Activated CD4-positive, alpha-beta T cell treated with anti-CD3 and anti-CD28 coated beads, Interleukin-2, amount 10 ng/mL, durations not matched to agents 7 days and 5 days (primary cell): Measurements from ENCODE around the gene RAB3A. TPM values are rescaled to one million over a fixed set of nuclear protein-coding genes. Genes with fewer than 3 reads are reported as not detected.

Experiments used
- CTCF ChIA-PET: fragments of 350-600 bp; sonication (Branson Sonifier 250); formaldehyde crosslinking; loops from one replicate; lab custom pipeline; 2021; ENCODE audit warnings: antibody characterized with exemption; lab: Charles Lee
- POLR2A ChIA-PET: fragments of 350-600 bp; sonication (Branson Sonifier 250); formaldehyde crosslinking; loops from one replicate; lab custom pipeline; 2021; ENCODE audit warnings: antibody characterized with exemption; lab: Charles Lee
- DNase-seq: peaks from one replicate; pipeline ENCODE4 v3.0.0-alpha.2; 2020
- H3K27ac Mint-ChIP-seq: one replicate; pipeline ENCODE4 v1.8.0; 2021; ENCODE audit warnings: mild to moderate bottlenecking, moderate library complexity, mixed read lengths
- H3K27me3 Mint-ChIP-seq: one replicate; pipeline ENCODE4 v1.8.0; 2021; ENCODE audit warnings: mixed read lengths
- H3K36me3 Mint-ChIP-seq: one replicate; pipeline ENCODE4 v1.8.0; 2021; ENCODE audit warnings: low read depth, mixed read lengths
- H3K4me1 Mint-ChIP-seq: one replicate; pipeline ENCODE4 v1.8.0; 2021; ENCODE audit warnings: mixed read lengths
- H3K4me3 Mint-ChIP-seq: one replicate; pipeline ENCODE4 v1.8.0; 2021; ENCODE audit warnings: mild to moderate bottlenecking, moderate library complexity, mixed read lengths
- H3K9me3 Mint-ChIP-seq: one replicate; pipeline ENCODE4 v1.8.0; 2021; ENCODE audit warnings: mixed read lengths
- total RNA-seq, 2 experiments: library from RNA; stranded (reverse); gene quantifications; one replicate each; pipeline ENCODE4 v1.2.3, GENCODE V29; 2021

RAB3A gene
- total RNA-seq, 2 experiments from 2014 or later: 4.0 to 5.2 TPM

DNA sequence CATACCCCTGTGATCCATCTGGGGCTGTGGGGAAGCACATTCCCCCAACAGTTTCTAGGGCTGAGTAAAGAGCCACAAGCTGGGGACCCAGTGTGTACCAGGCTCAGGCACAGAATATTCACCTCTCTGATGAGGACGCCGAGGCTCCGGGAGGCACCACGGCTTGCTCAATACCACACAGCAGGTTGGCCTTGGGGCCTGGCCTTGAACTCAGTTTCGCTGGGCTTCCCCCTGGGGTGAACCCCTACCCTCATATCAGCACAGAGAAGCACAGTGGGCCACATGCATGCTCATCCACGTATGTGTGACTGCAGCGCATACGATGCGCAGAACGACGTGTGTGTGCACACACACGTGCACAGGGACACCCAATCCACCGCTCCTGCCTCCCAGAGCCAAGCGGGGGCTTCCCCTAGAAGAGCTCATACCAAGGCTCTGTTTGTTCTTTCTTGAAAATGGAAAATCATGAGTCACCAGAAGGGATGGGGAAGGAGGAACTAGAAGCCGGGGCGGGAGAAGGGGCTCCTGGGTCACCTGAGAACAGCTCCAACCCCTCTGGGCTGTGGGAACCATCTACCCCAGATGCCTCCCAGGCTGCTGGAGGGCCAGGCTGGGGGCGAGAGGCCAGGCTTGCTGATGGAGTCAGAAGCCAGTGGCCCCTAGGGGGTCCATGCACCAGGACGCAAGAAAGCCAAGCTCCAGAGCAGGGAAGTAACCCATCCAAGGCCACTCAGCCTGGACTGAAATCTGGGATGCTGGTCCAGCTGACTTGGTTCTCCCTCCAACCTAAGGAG is 27.3 kb upstream of the RAB3A start:
- H3K27me3 Mint-ChIP-seq: peaks cover 39% of the 10 kb centered on the region
- peaks cover 4% of the 10 kb centered on the region for H3K9me3 Mint-ChIP-seq
- peaks cover 4% of the 10 kb centered on the region for H3K4me1 Mint-ChIP-seq
- DNase-seq: no peak
- POLR2A ChIA-PET: interaction anchor here (0.6 kb wide), 1 partner anchor 26 kb away, joined by 3 read pairs; no protein-coding TSS in a partner anchor
- no peaks in the 10 kb centered on the region for H3K36me3 Mint-ChIP-seq
- CTCF ChIA-PET: interaction anchor here (0.8 kb wide), 1 partner anchor 96 kb away, joined by 3 read pairs; no protein-coding TSS in a partner anchor
- no peak overlapping the region for H3K4me3 Mint-ChIP-seq
- no peak overlapping the region for H3K27ac Mint-ChIP-seq

DNA sequence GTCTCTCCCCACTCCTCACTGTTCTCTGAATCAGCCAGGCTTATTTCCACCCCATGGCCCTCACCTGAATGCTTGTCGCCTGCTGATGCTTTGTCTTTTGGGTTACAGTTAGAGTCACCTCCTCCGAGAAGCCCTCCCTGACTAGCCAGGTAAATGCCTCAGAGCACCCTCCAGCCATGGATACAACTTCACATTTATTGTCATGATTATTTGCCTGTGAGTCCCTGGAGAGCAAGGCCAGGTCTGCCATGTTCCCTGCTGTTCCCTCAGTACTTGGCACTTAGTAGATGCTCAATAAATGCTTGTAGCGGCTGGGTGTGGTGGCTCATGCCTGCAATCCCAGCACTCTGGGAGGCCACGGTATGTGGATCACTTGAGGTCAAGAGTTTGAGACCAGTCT is 26.1 kb upstream of the RAB3A start:
- H3K27me3 Mint-ChIP-seq: peaks cover 48% of the 10 kb centered on the region
- POLR2A ChIA-PET: no interaction called here
- no peaks in the 10 kb centered on the region for H3K36me3 Mint-ChIP-seq
- CTCF ChIA-PET: no interaction called here
- H3K4me3 Mint-ChIP-seq: no peak overlapping the region
- no peak for DNase-seq
- H3K4me1 Mint-ChIP-seq: peaks cover 12% of the 10 kb centered on the region
- peaks cover 4% of the 10 kb centered on the region for H3K9me3 Mint-ChIP-seq
- no peak overlapping the region for H3K27ac Mint-ChIP-seq

DNA sequence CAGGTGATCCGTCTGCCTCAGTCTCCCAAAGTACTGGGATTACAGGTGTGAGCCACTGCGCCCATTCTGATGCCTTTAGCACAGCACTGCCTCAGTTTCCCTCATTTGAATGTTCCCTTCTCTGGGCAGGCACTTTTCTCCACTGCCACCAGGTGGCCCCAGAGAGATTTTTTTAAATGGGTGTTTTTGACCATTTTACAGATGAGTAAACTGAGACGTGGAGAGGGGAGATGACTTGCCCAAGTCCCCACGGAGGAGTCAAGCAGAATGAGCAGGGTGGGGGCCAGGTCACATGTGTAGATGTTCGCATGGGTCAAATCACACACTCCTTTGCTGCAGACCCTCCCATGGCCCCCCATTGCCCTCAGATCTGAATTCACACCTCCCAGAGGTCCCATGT is 25.6 kb upstream of the RAB3A start:
- Mint-ChIP-seq H3K27me3 (peaks cover 52% of the 10 kb centered on the region), H3K9me3 (peaks cover 4% of the 10 kb centered on the region), H3K36me3 (no peaks in the 10 kb centered on the region), H3K4me3 (no peak overlapping the region), H3K27ac (no peak overlapping the region), H3K4me1 (peaks cover 16% of the 10 kb centered on the region)
- no peak for DNase-seq
- ChIA-PET POLR2A (no interaction called here), CTCF (interaction anchor here (0.9 kb wide), 2 partner anchors 32 to 92 kb away, joined by 3 to 4 read pairs; no protein-coding TSS in a partner anchor)

DNA sequence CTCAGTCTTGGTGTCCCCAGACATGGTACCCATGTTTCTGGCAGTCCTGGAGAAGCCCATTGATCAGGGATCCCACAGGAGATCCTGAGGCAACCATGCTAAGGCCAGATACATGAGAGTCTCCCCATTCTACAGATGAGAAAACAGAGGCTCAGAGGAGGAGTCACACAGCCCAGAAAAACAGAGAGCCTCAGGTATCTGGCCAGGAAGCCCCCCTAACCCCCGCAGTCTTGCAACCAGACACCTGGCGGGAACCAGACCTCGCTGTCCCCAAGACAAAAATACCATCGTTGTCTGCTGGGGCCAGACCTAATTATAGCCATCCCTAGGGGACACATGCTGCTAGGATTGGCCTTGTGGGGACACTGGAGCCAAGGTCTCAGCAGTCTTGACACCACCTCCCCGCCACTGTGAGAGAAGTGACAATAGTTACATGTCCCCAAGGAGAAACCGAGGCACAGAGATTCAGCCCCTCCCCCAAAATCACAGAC is 24.0 kb upstream of the RAB3A start:
- CTCF ChIA-PET: no interaction called here
- peaks cover 19% of the 10 kb centered on the region for H3K4me1 Mint-ChIP-seq
- DNase-seq: no peak
- H3K27me3 Mint-ChIP-seq: peaks cover 57% of the 10 kb centered on the region
- no peak overlapping the region for H3K27ac Mint-ChIP-seq
- no peaks in the 10 kb centered on the region for H3K36me3 Mint-ChIP-seq
- H3K9me3 Mint-ChIP-seq: peaks cover 2% of the 10 kb centered on the region
- no peak overlapping the region for H3K4me3 Mint-ChIP-seq
- POLR2A ChIA-PET: no interaction called here

DNA sequence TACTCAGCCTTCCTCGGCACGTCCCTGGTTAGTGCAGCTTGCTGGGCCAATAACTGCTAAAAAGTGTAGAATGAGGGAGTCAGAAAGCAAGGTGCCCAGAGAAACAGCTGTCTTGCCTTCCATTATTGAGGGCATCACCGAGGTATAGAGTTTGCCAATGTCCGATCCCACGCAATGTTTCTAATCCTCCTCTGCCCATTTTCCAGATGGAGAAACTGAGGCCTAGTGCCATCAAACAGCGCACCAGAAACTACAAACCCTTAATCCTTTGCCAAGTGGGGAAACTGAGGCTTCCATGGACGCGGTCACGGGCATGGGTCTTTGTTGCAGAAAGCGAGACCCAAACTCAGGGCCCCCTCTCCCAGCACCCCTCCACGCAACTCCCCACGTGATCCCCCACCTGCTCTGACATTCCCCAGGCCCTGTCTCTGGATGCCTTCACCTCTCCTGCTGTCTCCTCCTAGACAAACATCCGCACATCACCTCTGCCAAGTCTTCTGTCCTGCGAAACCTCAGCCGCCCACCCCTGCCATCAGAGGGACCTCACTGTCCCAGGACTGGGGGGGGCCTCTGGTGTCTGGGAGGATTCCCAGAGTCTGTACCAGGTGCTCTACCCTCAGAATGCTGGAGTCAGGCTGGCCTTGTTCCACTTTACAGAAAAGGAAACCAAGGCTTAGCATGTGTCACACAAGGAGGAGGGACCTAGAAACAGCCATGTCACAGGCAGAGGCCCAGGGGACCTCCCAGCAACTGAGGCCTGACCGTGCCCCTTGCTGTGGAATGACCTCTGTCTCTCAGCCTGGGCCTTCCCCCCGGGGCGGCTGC is 23.3 kb upstream of the RAB3A start:
- Mint-ChIP-seq H3K27ac (no peak overlapping the region), H3K36me3 (no peaks in the 10 kb centered on the region), H3K27me3 (peaks cover 52% of the 10 kb centered on the region), H3K9me3 (no peaks in the 10 kb centered on the region), H3K4me3 (no peak overlapping the region), H3K4me1 (peaks cover 15% of the 10 kb centered on the region)
- POLR2A ChIA-PET: no interaction called here
- no peak for DNase-seq
- CTCF ChIA-PET: interaction anchor here (0.6 kb wide), 1 partner anchor 18 kb away, joined by 5 read pairs; no protein-coding TSS in a partner anchor

DNA sequence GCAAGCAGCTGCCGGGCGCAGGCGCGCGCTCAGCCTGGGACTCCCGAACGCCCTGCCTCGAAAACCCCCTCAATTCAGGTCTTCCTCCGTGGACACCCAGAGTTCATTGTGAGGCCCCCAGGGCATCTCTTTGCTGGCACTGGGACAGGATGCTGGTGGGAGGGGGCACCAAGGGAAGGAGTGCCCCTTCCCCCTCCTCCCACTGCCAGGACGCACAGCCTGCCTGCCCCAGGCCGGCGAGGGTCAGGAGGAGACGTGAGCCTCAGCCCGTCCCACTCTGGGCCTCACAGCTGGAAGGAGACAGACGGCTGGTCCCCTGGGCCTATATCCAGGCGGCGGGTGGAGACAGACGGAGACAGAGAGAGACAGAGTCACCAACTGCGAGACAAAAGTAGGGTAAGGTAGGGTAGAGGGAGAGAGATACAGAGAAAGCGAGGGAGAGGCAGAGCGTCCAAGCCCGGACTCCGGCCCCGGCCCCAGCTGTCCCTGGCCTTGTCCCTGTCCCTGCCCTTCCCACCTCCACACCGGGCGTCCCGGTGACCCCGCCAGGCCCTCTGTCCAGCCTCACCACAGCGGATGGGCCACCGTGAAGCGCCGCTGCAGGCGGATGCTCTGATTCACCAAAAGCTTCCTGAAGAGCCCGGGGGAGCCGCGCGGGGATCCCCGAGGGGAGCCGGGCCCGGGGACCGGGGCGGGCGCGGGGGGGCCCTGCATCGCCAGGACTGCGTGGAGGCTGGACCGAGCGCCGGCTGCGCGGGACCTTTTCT is 22.0 kb upstream of the RAB3A start, which contains the start of gene PDE4C:
TSS of gene PDE4C (minus strand) at position 737 of the 767 bp plus-strand sequence. CDS start at position 714, 23 bp downstream.
- no peak within 1 kb of the TSS for H3K4me3 Mint-ChIP-seq
- peaks cover 47% of the 10 kb centered on the region for H3K27me3 Mint-ChIP-seq
- H3K4me1 Mint-ChIP-seq: peaks cover 17% of the 10 kb centered on the region
- no peaks in the 10 kb centered on the region for H3K36me3 Mint-ChIP-seq
- no peaks in the 10 kb centered on the region for H3K9me3 Mint-ChIP-seq
- ChIA-PET CTCF (interaction anchor here (1.0 kb wide), 2 partner anchors 29 to 54 kb away, joined by 3 to 9 read pairs; a partner anchor contains a TSS), POLR2A (no interaction called here)
- peak within 1 kb of the TSS; percentile 19 for H3K27ac Mint-ChIP-seq
- DNase-seq: no peak

DNA sequence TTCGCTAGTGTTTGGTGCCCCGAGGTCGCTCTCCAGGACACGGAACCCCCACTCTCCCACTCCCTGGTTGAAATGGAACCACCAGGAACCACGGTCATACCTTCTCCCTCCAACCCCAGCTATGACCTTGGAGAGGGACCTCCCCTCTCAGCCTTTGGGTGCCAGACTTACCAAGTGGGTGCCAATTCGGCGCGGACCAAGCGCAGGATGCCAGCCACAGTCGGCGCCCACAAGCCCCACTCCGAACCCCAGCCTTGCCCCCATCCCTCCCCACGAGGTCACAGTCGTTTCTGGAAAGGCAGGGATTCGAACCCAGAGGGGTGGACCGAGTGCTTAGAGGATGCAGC is 21.5 kb upstream of the RAB3A start:
- Mint-ChIP-seq H3K36me3 (no peaks in the 10 kb centered on the region), H3K27ac (no peak overlapping the region), H3K4me3 (no peak overlapping the region), H3K9me3 (no peaks in the 10 kb centered on the region), H3K27me3 (peaks cover 45% of the 10 kb centered on the region), H3K4me1 (peaks cover 17% of the 10 kb centered on the region)
- no peak for DNase-seq
- POLR2A ChIA-PET: no interaction called here
- CTCF ChIA-PET: interaction anchor here (1.0 to 1.6 kb wide), 4 partner anchors 8 to 103 kb away, joined by 3 to 8 read pairs (median 6); a partner anchor contains a TSS

DNA sequence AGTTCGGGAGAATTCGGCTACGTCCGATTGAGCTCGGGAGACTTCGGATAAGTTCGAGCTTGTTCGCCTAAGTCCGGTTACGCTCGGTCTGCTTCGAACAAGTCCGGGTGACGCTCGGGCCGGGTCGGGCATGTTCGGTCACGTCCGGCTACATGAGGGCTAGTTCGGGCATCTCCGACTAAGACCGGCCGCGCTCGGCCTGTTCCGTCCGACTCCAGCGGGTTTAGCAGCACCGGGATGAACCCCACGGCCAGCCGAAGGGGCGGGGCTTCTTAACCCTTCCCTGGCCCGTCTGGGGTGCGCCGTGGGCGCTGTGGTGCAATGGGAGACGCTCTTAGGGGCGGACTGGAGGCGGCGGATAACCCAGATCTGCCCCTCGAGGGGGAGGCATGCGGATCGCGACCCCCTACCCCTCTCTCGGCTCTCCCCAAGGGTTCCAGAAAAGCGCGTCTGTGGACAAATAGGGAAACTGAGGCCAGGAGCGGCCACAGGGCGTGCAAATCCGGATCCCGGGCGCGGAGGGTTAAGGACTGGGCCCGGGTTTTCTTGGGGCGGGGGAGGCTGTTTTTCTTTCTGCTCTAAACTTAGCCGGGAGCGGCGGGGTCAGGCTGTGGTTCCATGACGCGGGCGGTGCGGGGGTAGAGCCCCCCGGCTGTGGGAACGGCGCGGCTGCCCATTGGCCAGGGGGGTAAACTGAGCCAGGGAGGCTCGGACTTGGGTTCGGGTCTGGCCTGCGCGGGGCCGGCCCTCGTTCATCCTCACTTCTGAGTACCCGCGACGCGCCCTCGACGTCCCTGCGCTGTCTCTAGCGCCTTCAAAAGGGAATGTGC is 20.9 kb upstream of the RAB3A start:
- H3K4me3 Mint-ChIP-seq: peak overlapping the region; percentile 73
- peaks cover 19% of the 10 kb centered on the region for H3K4me1 Mint-ChIP-seq
- H3K9me3 Mint-ChIP-seq: no peaks in the 10 kb centered on the region
- DNase-seq: peak; percentile 90
- no peak overlapping the region for H3K27ac Mint-ChIP-seq
- H3K27me3 Mint-ChIP-seq: peaks cover 49% of the 10 kb centered on the region
- H3K36me3 Mint-ChIP-seq: no peaks in the 10 kb centered on the region
- POLR2A ChIA-PET: no interaction called here
- CTCF ChIA-PET: interaction anchor here (1.0 to 2.3 kb wide), 11 partner anchors 9 to 165 kb away, joined by 3 to 10 read pairs (median 5); a partner anchor contains a TSS

DNA sequence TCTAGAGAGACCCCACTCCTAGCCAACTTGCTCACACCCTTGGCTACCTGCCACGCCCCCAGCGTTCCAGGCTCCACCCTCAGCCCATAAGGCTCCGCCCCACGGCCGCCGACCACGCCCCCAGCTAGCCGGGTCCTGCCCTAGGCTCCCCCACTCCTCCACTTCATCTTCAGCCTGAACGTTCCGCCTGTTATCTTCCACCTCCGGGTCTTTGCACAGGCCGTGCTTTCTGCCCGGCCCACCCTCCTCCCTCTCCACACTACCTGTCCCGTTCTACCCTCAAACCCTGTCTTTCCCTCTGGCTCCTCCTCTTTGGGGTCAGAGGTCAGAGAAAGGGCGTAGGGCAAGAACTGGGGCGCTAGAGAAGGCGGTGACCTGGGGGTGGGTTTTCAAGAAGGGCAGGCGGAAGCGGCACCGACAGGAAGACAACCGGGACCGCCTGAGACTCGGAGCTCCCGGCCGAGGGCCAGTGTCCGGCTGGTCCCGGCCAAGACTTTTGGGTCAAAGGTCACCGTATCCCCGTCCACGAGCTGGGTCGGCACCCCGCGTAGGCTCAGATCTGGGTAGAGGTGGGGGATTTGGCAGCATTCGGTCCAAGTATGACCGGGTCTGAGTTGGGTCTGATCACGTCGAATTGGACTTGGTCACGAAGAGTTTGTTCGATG is 20.1 kb upstream of the RAB3A start:
- Mint-ChIP-seq H3K36me3 (no peaks in the 10 kb centered on the region), H3K4me3 (peak overlapping the region; percentile 73), H3K27me3 (peaks cover 47% of the 10 kb centered on the region), H3K27ac (no peak overlapping the region), H3K4me1 (peaks cover 20% of the 10 kb centered on the region), H3K9me3 (no peaks in the 10 kb centered on the region)
- ChIA-PET POLR2A (no interaction called here), CTCF (interaction anchor here (0.8 to 2.3 kb wide), 12 partner anchors 9 to 165 kb away, joined by 3 to 10 read pairs (median 4); no protein-coding TSS in a partner anchor)
- no peak for DNase-seq

DNA sequence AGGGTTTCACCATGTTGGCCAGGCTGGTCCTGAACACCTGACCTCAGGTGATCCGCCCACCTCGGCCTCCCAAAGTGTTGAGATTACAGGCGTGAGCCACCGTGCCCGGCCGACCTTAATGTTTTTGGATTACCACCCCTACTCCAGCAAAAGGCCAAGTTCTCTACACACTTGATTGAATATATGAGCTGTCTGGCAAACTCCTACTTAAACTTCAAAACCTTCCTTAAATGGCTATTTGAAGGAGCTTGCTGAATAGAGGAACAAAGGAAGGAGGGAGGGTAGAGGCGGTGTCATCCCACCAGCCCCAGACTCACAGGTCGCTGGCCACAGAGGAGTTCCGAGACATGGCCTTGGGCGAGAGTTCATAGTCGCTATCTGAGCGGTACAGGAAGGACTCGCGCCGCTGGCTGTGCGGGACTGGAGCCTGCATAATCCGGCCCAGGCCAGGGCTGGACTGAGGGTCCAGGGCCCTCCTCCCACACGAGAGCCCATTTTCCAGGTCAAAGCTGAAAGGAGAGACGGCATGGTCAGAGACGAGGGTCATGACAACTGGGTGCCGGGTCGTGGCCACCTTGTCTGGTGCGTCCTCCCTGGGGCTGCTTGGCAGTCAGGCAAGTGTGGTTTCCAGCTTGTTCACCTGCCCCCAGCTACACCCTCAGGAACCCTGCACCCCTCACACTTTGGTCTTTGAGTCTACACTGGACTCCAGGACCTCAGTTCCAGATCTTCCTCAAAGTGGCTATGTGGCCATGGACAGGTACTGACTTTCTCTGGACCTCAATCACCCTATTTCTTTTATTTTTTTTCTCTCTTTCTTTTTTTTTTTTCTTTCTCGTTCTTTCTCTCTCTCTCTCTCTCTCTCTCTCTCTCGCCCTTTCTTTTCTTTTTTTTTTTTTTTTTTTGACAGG is 18.2 kb upstream of the RAB3A start:
- Mint-ChIP-seq H3K4me3 (no peak overlapping the region), H3K27ac (no peak overlapping the region), H3K27me3 (peaks cover 40% of the 10 kb centered on the region), H3K9me3 (no peaks in the 10 kb centered on the region), H3K36me3 (no peaks in the 10 kb centered on the region), H3K4me1 (peaks cover 20% of the 10 kb centered on the region)
- ChIA-PET POLR2A (no interaction called here), CTCF (interaction anchor here (0.8 to 2.3 kb wide), 5 partner anchors 13 to 58 kb away, joined by 3 to 10 read pairs (median 4); no protein-coding TSS in a partner anchor)
- DNase-seq: no peak
